GM18526 (cell line): ENCODE measurements around the gene PHC2.

ENCODE experiments used
- POLR2A ChIP-seq: IDR thresholded peaks from 3 replicates; pipeline ENCODE4 v1.6.1; 2011; ENCODE audit not compliant: insufficient read length; ENCODE audit errors: extremely low read depth

The PHC2 gene

DNA sequence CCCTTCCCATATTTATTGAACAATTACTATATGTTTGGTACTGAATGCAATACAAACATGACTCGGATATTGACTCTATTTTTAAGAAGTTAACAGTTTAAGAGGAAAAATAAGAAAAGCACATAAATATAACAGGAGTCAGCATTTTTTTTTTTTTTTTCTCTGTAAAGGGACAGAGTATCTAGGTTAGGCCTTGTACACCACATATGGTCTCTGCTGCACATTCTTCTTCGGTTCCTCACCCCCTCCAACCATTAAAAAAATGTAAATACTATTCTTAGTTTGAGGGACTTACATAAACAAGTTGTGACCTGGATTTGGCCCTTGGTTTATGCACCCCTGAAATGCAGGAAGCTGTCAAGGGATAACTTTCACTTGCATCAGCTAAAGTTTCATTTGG is 40.4 kb downstream of the PHC2 start:
- TF ChIP-seq POLR2A: no peak

- no peak for TF ChIP-seq POLR2A
These were observed 41.8 kb downstream of the PHC2 start for GRCh38 chr1:33388805-33389771.

DNA sequence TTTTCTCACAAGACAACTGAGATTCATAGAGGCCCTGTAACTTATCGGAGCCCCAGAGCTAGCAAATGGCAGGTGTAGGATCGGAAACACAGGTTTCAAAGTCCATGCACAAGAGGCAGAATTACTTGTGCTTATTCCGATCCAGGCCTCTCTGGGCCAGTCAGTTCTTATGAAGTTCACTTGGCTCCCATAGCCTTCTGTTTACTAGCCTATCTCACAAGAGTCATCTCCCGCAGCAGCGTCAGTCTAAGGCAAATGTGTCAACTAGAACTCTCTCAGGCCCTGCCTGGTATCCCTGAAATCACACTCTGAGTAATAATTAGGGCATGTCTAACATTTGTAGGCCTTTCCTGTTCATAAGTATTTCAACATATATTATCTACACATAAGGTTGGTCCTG is 43.3 kb downstream of the PHC2 start:
- no peak for TF ChIP-seq POLR2A

DNA sequence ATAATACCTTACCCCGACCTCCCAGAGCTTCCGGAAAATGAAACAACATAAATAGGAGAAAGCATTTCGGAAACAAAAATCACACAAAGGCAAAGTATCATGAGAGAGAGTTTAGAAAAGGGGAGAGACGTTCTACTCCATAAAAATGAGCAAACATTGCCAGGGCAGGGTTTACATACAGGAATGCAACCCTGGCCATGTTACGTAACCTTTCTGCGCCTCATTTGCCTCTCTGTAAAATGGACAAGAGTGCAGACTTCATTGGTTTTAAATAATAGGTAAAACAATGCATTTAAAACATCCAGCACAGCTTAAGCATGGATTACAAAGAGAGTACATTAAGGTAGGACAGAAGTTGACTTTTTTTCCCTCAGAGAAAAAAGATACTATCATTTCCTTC is 45.6 kb downstream of the PHC2 start:
- no peak for TF ChIP-seq POLR2A

DNA sequence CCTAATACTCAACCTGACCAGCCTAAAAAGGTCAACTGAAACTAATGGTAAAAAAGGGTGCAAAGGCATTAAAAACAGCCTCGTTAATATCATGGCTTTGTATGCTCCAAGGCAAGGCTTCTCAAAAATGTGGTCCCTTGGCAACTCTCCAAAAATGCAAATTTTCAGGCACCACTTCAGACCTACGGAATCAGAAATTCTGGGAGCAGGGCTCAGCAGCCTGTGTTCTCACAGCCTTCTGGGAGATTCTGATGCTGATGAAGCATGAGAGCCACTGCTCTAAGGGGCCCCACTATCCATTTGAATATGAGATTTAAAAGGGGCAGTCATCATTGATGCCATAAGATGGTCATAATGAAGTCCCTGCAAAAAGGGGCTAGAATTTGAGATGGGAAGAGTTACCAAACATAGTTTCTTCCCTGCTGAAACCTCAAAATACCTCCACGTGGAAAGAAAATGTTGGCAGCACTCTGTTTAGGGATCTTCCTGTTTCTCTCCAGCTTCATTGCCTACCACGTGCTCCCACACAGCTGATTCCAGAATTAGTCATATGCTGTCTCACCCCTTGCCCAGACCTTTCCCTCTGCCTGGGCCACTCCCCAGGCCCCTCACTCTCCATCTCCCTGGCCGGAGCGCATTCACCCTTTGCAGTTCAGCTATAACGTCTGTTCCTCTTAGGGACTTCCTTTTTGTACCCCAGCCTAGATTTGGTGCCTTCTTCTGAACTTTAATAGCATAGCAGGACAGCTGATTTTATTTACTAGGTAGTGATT is 46.7 kb downstream of the PHC2 start:
- TF ChIP-seq POLR2A: no peak

DNA sequence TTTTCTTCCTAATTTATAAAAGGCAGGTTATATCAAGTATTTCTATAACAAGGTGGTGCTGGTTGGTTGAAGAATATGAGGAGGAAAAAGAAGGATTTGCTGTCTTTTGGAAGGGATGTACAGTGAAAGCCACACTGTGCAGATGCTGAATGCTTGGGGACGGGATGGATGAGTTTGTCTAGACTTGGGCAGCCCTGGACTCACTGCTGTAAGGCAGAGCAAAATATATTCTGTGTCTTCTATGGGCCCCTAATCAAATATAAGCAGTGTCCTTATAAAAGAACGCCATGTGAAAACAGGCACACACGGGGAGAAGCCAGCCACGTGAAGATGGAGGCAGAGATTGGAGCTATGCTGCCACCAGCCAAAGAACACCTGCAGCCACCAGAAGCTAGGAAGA is 47.4 kb downstream of the PHC2 start:
- TF ChIP-seq POLR2A: no peak

GRCh38 chr1:33382661-33383415 is 48.1 kb downstream of the PHC2 start:
- TF ChIP-seq POLR2A: no peak

- TF ChIP-seq POLR2A: no peak
These were observed 48.9 kb downstream of the PHC2 start for GRCh38 chr1:33381977-33382376.

- no peak for TF ChIP-seq POLR2A
These were observed 50.1 kb downstream of the PHC2 start for GRCh38 chr1:33380811-33381210.

DNA sequence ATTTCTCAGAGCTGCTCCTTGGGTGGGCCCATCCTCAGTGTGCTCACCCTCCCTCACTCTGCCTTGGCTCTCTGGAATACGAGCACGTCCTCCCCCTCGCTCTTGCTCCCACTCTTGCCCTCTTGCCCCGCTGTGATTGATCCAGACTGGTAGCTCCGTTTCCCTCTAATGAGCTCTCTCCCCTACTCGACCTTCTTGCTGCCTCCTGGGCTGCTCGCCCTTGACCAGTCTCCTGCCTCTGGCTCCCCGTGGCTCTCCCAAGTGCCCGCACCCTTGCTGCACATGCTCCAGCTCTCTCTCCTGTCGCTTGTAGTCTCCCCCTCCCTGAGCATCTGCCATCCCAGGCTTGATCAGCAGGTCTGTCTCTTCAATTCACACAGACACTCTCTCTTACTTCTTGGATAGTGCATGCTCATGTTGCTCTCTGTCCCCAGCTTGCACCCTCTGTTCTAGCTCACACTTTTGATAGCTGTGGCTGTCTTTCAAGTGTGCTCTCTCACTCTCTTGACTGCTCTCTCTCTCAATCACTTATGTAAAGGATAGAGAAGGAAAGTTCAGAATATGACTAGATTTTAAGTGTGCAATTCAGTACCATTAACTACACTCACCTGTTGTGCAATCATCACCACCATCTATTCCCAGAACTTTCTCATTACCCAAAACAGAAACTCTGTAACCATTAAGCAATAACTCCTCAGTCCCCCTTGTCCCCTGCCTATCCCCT is 51.1 kb downstream of the PHC2 start:
- no peak for TF ChIP-seq POLR2A

- no peak for TF ChIP-seq POLR2A
These were observed 51.9 kb downstream of the PHC2 start for GRCh38 chr1:33378976-33379375.

DNA sequence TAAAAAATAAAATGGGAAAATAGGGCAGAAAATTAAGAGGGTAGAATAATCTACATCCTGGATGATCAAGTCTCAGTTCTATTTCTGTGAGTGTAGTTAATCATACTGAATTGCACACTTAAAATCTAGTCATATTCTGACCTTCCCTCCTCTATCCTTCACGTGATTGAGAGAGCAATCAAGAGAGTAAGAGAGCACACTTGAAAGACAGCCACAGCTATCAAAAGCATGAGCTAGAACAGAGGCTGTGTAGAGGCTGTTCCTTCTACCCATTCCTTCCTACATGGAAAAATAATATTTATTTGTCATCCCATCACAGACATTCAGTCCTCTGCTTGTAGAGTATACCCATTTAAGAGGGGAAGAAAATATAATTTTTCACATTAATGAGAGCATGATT is 52.4 kb downstream of the PHC2 start:
- TF ChIP-seq POLR2A: no peak

GRCh38 chr1:33377756-33378155 is 53.1 kb downstream of the PHC2 start:
- no peak for TF ChIP-seq POLR2A

DNA sequence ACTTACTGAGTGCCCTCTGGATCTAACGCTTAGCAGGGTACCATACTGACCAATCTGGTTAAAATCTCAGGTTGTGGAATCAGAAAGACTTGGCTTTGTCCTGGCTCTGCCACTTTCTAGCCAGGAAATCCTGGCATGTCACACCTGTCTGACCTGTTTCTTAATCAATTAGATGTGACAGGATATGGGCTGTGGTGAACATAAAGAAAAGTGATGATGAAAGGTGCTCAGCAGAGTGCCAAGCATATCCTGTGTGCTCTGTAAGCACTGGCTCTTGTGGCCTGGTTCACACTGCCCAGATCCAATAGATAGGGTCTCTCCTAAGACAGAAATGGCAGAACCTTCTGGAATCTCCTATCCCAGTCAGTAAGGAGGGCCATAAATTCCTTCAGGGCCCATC is 53.9 kb downstream of the PHC2 start:
- no peak for TF ChIP-seq POLR2A

GRCh38 chr1:33375316-33375715 is 55.6 kb downstream of the PHC2 start:
- TF ChIP-seq POLR2A: no peak
